Urinary bladder (tissue), 2 donors: Measurements from ENCODE around the gene SYNJ2BP. TPM values are rescaled to one million over a fixed set of nuclear protein-coding genes. Genes with fewer than 3 reads are reported as not detected.

Experiments
- polyA plus RNA-seq: library from polyadenylated mRNA; stranded (reverse); fragments of 200-250 nt; gene quantifications from one replicate; pipeline ENCODE4 v1.2.3, GENCODE V29; 2013
- total RNA-seq: library from RNA; depleted of rRNA; stranded (reverse); fragments of >200 nt; gene quantifications from one replicate; pipeline ENCODE4 v1.2.3, GENCODE V29; 2014
- donor health status: healthy.

SYNJ2BP gene
- total and polyA plus RNA-seq, 2 donors, result 18.3 to 45.9 TPM

Other genes with a start within 250 kb of the SYNJ2BP start
- gene SLC8A3, start 228.1 kb downstream of the SYNJ2BP start, total RNA-seq, result 3.0 TPM
- 0.56 TPM for gene SLC8A3, start 228.1 kb downstream of the SYNJ2BP start, polyA plus RNA-seq
- gene COX16, start 57.4 kb downstream of the SYNJ2BP start, total RNA-seq, result 35.4 TPM
- 28.3 TPM for gene COX16, start 57.4 kb downstream of the SYNJ2BP start, polyA plus RNA-seq
- gene ADAM21, start 35.1 kb upstream of the SYNJ2BP start, total RNA-seq, result not detected
- 0.08 TPM for gene ADAM21, start 35.1 kb upstream of the SYNJ2BP start, polyA plus RNA-seq
- gene ADAM20, start 117.9 kb upstream of the SYNJ2BP start, total RNA-seq, result 2.7 TPM
- not detected for gene ADAM20, start 117.9 kb upstream of the SYNJ2BP start, polyA plus RNA-seq
- 69.3 TPM for gene MED6, start 183.6 kb upstream of the SYNJ2BP start, total RNA-seq
- 19.7 TPM for gene MED6, start 183.6 kb upstream of the SYNJ2BP start, polyA plus RNA-seq
- gene TTC9, start 224.8 kb upstream of the SYNJ2BP start, total RNA-seq, result 1.7 TPM
- gene TTC9, start 224.8 kb upstream of the SYNJ2BP start, polyA plus RNA-seq, result 0.96 TPM